Mucosa of descending colon (tissue), 3 donors: ENCODE measurements around the gene CAST. TPM values are rescaled to one million over a fixed set of nuclear protein-coding genes. Genes with fewer than 3 reads are reported as not detected.

ENCODE experiments used
- ATAC-seq: fragments of 200-7000 bp; cut with Tn5 transposase; one replicate; pipeline ENCODE4 v1.9.1; 2020; ENCODE audit warnings: mild to moderate bottlenecking, moderate library complexity
- DNase-seq, 3 donors: peaks; one replicate each; pipeline ENCODE4 v3.0.0-alpha.2; 2020
- H3K36me3 ChIP-seq: fragments of 200-600 bp; one replicate; pipeline ENCODE4 v1.8.0; 2021; ENCODE audit warnings: low read depth, mild to moderate bottlenecking
- H3K4me1 ChIP-seq: fragments of 200-600 bp; one replicate; pipeline ENCODE4 v1.8.0; 2021; ENCODE audit warnings: low read depth, mild to moderate bottlenecking
- H3K4me3 ChIP-seq: fragments of 200-600 bp; one replicate; pipeline ENCODE4 v1.8.0; 2021; ENCODE audit warnings: mild to moderate bottlenecking
- H3K9me3 ChIP-seq: fragments of 200-600 bp; one replicate; pipeline ENCODE4 v1.8.0; 2021; ENCODE audit warnings: mild to moderate bottlenecking
- intact Hi-C, 2 donors: fragments of 100-400 bp; cut with DNase I in 1 of 2; cut with micrococcal nuclease in 1 of 2; formaldehyde crosslinking; loops; one replicate each; pipeline versions ENCODE4 v1.11.0 to v1.11.1; 2022; cut with DNase I, micrococcal nuclease
- total RNA-seq, 3 donors: library from RNA; stranded (reverse); fragmentation: NEBNext Ultra II Directional in 2 of 3; extraction: Animal tissue kit (Norgen Biotek cat#: 25700) in 2 of 3; gene quantifications; one replicate each; pipeline versions ENCODE4 v1.2.1 to v1.2.4, GENCODE V29; 2021 to 2023
- TF ChIP-seq, protein P1 (sequence below): fragments of 200-600 bp; IDR thresholded peaks from one replicate; pipeline ENCODE4 v1.8.0; 2022; ENCODE audit warnings: antibody characterized with exemption, mild to moderate bottlenecking
- donor health status: DM: no; HTN: no; CAD: no; lungs with moderate emphysema.
- donor health status: DM: no; HTN: no; CAD: no.
- donor health status: DM: no; HTN: yes; CAD: no.

CAST gene
- total RNA-seq, 3 donors from 2014 or later, result 348 to 433 (median 372) TPM

DNA sequence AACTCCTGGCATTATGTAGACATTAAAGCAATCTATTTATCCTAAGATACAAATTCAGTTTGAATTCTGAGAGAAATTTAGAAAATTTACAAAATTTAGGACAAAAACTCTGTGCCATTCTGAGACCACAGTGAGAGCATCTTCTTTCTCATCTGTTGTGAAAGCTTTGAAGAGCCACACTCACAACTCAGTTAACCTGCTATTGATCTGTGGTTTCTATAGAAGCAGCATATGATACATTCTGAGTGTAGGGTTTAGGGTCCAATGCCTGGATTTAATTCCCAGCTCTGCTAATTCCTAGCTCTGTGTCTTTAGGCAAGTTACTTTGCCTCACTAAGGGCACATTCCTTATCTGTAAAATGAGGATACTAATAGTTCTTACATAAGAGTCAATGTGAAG, 21.6 kb downstream of the CAST start:
- no peaks in the 10 kb centered on the region for H3K36me3 ChIP-seq
- no peaks in the 10 kb centered on the region for H3K4me1 ChIP-seq
- no peaks in the 10 kb centered on the region for H3K9me3 ChIP-seq
- TF ChIP-seq, protein P1, sequence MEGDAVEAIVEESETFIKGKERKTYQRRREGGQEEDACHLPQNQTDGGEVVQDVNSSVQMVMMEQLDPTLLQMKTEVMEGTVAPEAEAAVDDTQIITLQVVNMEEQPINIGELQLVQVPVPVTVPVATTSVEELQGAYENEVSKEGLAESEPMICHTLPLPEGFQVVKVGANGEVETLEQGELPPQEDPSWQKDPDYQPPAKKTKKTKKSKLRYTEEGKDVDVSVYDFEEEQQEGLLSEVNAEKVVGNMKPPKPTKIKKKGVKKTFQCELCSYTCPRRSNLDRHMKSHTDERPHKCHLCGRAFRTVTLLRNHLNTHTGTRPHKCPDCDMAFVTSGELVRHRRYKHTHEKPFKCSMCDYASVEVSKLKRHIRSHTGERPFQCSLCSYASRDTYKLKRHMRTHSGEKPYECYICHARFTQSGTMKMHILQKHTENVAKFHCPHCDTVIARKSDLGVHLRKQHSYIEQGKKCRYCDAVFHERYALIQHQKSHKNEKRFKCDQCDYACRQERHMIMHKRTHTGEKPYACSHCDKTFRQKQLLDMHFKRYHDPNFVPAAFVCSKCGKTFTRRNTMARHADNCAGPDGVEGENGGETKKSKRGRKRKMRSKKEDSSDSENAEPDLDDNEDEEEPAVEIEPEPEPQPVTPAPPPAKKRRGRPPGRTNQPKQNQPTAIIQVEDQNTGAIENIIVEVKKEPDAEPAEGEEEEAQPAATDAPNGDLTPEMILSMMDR, result no peak
- ATAC-seq (no peak), DNase-seq (no peak)
- intact Hi-C loops, result loop anchor here in 1 of 2 donors (10.0 kb wide), 1 partner anchor 69 kb away; no protein-coding TSS in a partner anchor
- H3K4me3 ChIP-seq, result no peak overlapping the region

DNA sequence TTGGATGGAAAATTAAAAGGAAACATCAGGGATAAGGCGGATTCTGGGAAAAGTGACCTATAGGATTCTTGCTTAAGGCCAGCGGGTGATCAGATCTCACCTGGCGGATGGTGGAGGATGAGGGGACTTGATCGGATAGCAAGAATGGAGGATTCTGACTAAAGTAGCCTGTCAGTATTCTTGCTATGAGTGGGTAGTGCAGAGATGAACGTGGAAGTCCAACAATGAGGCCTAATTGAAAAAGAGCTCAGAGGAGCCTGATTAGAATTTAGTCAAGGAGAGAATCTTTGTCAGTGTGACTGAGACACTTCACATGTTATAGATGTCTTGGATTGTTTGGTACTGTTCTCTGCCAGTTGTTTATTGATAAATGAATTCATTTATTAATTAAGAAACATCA, 24.9 kb downstream of the CAST start:
- H3K36me3 ChIP-seq, result no peaks in the 10 kb centered on the region
- TF ChIP-seq, protein P1, result no peak
- H3K4me1 ChIP-seq, result no peaks in the 10 kb centered on the region
- DNase-seq (no peak), ATAC-seq (no peak)
- intact Hi-C loops, result loop anchor here in 1 of 2 donors (10.0 kb wide), 1 partner anchor 72 kb away; no protein-coding TSS in a partner anchor
- H3K9me3 ChIP-seq, result no peaks in the 10 kb centered on the region
- no peak overlapping the region for H3K4me3 ChIP-seq

DNA sequence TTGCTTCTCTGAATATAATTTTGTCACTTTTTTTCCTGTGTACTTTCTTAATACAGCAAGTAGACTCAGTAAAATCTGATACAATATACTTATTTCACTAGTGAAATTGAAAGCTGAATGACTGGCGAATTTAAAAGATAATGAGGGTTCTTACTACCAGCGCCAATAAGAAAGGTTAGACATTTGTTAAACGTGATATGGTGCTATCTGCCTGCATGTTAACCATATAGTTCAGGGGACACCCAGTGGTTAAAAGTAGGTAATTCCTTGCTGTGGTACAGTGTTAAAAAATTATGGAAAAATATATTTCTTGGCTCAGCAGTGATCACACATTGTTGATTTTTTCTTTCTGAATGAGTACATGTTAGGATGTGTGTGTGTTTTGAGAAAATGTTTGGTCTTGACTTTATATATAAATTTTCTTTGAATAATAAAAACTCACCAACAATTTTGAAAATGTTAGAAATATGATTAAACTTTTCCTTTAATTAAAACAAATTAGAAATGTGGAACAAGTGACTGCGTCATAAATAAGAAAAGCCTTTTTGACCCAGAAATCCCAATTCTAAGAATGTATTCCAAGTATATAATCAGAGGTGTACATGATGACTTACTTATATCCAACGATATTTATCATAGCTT, 25.8 kb downstream of the CAST start:
- no peak overlapping the region for H3K4me3 ChIP-seq
- intact Hi-C loops, result loop anchor here in 1 of 2 donors (10.0 kb wide), 1 partner anchor 73 kb away; no protein-coding TSS in a partner anchor
- no peaks in the 10 kb centered on the region for H3K4me1 ChIP-seq
- H3K36me3 ChIP-seq, result no peaks in the 10 kb centered on the region
- TF ChIP-seq, protein P1, result no peak
- DNase-seq, result no peak
- H3K9me3 ChIP-seq, result no peaks in the 10 kb centered on the region
- peak; percentile 91 for ATAC-seq

DNA sequence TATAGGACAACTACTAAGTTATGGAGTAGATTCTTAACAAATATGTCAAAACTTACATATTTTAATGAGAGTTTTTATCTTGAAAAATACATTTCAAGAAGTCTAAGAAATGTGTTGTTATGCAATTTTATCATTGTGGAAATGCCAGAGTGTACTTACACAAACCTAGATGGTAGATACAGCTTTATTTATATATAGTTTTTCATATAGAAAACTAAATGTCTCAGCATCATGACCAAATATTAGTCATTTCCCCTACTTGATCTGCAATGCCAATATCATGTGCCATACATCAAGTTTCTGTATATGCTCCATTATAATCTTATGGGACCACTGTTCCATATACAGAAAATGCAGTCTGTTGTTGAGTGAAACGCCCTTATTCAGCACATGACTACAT, 28.7 kb downstream of the CAST start:
- ATAC-seq, result no peak
- no peak for DNase-seq
- H3K9me3 ChIP-seq, result no peaks in the 10 kb centered on the region
- TF ChIP-seq, protein P1, result no peak
- no peaks in the 10 kb centered on the region for H3K36me3 ChIP-seq
- intact Hi-C loops, result no loop called here
- no peak overlapping the region for H3K4me3 ChIP-seq
- no peaks in the 10 kb centered on the region for H3K4me1 ChIP-seq

DNA sequence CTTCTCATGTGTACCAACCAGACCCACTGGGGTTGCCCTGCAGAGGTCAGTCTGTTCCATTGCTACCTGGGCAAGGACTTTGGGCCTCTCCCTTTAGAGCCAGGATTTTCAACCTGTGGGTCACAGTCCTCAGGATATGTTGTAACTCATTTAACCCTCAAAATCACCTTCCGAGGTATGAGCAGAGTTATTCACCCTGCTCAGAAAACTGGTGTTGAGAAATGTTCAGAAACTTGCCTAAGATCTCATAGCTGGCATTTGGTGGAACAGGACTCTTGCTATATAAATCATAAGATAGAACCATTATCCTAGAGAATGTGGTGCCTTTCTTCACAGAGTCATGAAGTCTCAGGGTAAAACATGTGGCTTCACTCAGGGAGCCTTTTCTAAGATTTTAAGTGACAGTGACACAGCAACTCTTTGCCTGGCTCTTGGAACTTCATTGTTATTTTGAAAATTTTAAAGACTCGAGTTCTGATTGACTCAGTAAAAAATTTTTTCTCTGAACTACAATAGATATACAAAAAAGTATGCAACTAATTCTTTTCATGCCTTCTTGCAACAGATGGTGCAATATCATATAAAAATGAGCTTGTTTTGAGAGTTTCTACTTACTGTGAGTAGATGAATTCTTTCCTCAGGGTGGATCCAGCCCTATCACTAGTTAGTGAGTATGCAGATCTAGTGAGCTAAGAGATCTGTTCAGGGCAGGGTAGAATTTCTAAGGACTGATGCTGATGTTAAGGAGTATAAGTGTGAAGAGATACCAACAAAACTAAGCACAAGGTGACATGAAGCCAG, 29.5 kb downstream of the CAST start:
- intact Hi-C loops, result no loop called here
- ATAC-seq (peak; percentile 42), DNase-seq (no peak)
- H3K4me1 ChIP-seq, result no peaks in the 10 kb centered on the region
- no peaks in the 10 kb centered on the region for H3K9me3 ChIP-seq
- no peak overlapping the region for H3K4me3 ChIP-seq
- TF ChIP-seq, protein P1, result no peak
- no peaks in the 10 kb centered on the region for H3K36me3 ChIP-seq
